IMR-90 (cell line): ENCODE measurements around the gene GLCE. TPM values are rescaled to one million over a fixed set of nuclear protein-coding genes. Genes with fewer than 3 reads are reported as not detected.

Source experiments
- ATAC-seq: fragments of 200-7000 bp; cut with Tn5 transposase; 2 replicates; pipeline ENCODE4 v1.9.1; 2020; ENCODE audit warnings: low read depth, mild to moderate bottlenecking, moderate library complexity
- BruUV-seq: library from RNA; stranded (reverse); fragments of 400-500 nt; replicated peaks from 2 replicates; lab custom pipeline; 2021; lab: Mats Ljungman, UMichigan
- CTCF ChIA-PET: fragments of 300-600 bp; formaldehyde crosslinking; extraction: SDS; loops from one replicate; lab custom pipeline; 2021; ENCODE audit warnings: antibody characterized with exemption; lab: Yijun Ruan, JAX
- POLR2A ChIA-PET: fragments of 300-600 bp; sonication (Branson Sonifier 250); formaldehyde crosslinking; loops from one replicate; lab custom pipeline; 2022; ENCODE audit warnings: antibody characterized with exemption; ENCODE audit not compliant: unreplicated experiment; lab: Charles Lee
- DNase-seq: peaks from one replicate; pipeline ENCODE4 v3.0.0; 2013
- H2AFZ ChIP-seq: replicated peaks from 2 replicates; pipeline ENCODE3; 2013; ENCODE audit warnings: low read length, mild to moderate bottlenecking; ENCODE audit not compliant: poor library complexity
- H2AK5ac ChIP-seq: 2 replicates; pipeline ENCODE4 v1.6.1; 2013; ENCODE audit warnings: low read depth, low read length, inconsistent platforms
- H2AK9ac ChIP-seq: replicated peaks from 2 replicates; pipeline ENCODE3; 2013; ENCODE audit warnings: mild to moderate bottlenecking, low read depth, low read length, moderate library complexity; ENCODE audit not compliant: poor library complexity
- H2BK120ac ChIP-seq: 2 replicates; pipeline ENCODE4 v1.6.1; 2013; ENCODE audit warnings: low read depth, low read length, inconsistent platforms
- H2BK15ac ChIP-seq: 3 replicates; pipeline ENCODE4 v1.6.1; 2013; ENCODE audit warnings: low read depth, low read length, inconsistent platforms
- H2BK20ac ChIP-seq: 2 replicates; pipeline ENCODE4 v1.6.1; 2013; ENCODE audit warnings: low read depth, mild to moderate bottlenecking, inconsistent platforms, low read length, moderate library complexity
- H2BK5ac ChIP-seq: 2 replicates; pipeline ENCODE4 v1.6.1; 2013; ENCODE audit warnings: mild to moderate bottlenecking, low read depth, low read length, inconsistent platforms; ENCODE audit not compliant: poor library complexity, severe bottlenecking
- H3K14ac ChIP-seq: replicated peaks from 2 replicates; pipeline ENCODE4 v1.6.1; 2013; ENCODE audit warnings: low read depth, low read length, inconsistent platforms
- H3K18ac ChIP-seq: 2 replicates; pipeline ENCODE4 v1.6.1; 2013; ENCODE audit warnings: low read depth, low read length, control low read depth
- H3K23ac ChIP-seq: 2 replicates; pipeline ENCODE4 v1.6.1; 2013; ENCODE audit warnings: low read depth, low read length, inconsistent platforms
- H3K27ac ChIP-seq: 2 replicates; pipeline ENCODE4 v1.5.1; 2013; ENCODE audit warnings: mild to moderate bottlenecking, control low read depth, low read length; ENCODE audit not compliant: insufficient read depth
- H3K27me3 ChIP-seq: 2 replicates; pipeline ENCODE4 v1.6.1; 2013; ENCODE audit warnings: low read length; ENCODE audit not compliant: control insufficient read depth, insufficient read depth
- H3K36me3 ChIP-seq: 2 replicates; pipeline ENCODE4 v1.6.1; 2013; ENCODE audit warnings: low read length, mixed read lengths; ENCODE audit not compliant: control insufficient read depth, insufficient read depth
- H3K4ac ChIP-seq: 2 replicates; pipeline ENCODE4 v1.6.1; 2013; ENCODE audit warnings: low read depth, low read length, inconsistent platforms
- H3K4me1 ChIP-seq: 2 replicates; pipeline ENCODE4 v1.6.1; 2013; ENCODE audit warnings: low read length, mixed read lengths; ENCODE audit not compliant: control insufficient read depth, insufficient read depth
- H3K4me2 ChIP-seq: 2 replicates; pipeline ENCODE4 v1.6.1; 2013; ENCODE audit warnings: low read depth, mild to moderate bottlenecking, control low read depth, low read length, moderate library complexity
- H3K4me3 ChIP-seq: 2 replicates; pipeline ENCODE4 v1.5.1; 2013; ENCODE audit warnings: low read depth, mild to moderate bottlenecking, control low read depth, low read length, moderate library complexity; ENCODE audit not compliant: insufficient read depth
- H3K56ac ChIP-seq: 2 replicates; pipeline ENCODE4 v1.6.1; 2013; ENCODE audit warnings: low read length, inconsistent platforms; ENCODE audit not compliant: insufficient read depth; ENCODE audit errors: extremely low read depth
- H3K79me1 ChIP-seq, 2 experiments: 2 replicates each; pipeline ENCODE4 v1.6.1; 2013; ENCODE audit warnings: low read length in 2 of 2, inconsistent platforms in 1 of 2, low read depth in 1 of 2
- H3K9ac ChIP-seq: 2 replicates; pipeline ENCODE4 v1.6.1; 2013; ENCODE audit warnings: low read depth, low read length, control low read depth
- H3K9me1 ChIP-seq: 2 replicates; pipeline ENCODE4 v1.6.1; 2013; ENCODE audit warnings: low read length, inconsistent platforms; ENCODE audit not compliant: insufficient read depth
- H3K9me3 ChIP-seq: 2 replicates; pipeline ENCODE4 v1.6.1; 2013; ENCODE audit warnings: low read length; ENCODE audit not compliant: control insufficient read depth, insufficient read depth
- H4K20me1 ChIP-seq: 2 replicates; pipeline ENCODE4 v1.6.1; 2013; ENCODE audit warnings: low read length, inconsistent platforms; ENCODE audit not compliant: insufficient read depth
- H4K5ac ChIP-seq: 2 replicates; pipeline ENCODE4 v1.6.1; 2013; ENCODE audit warnings: mild to moderate bottlenecking, low read depth, low read length, control low read depth
- H4K8ac ChIP-seq, 2 experiments: 2 replicates each; pipeline ENCODE4 v1.6.1; 2013; ENCODE audit warnings: low read depth in 2 of 2, low read length in 2 of 2, control low read depth in 1 of 2, inconsistent platforms in 1 of 2
- H4K91ac ChIP-seq: 2 replicates; pipeline ENCODE4 v1.6.1; 2013; ENCODE audit warnings: low read depth, low read length, inconsistent platforms; ENCODE audit not compliant: insufficient read depth
- CTCF ChIP-seq: conservative IDR thresholded peaks from 2 replicates; pipeline ENCODE4 v1.5.1; 2012; ENCODE audit warnings: mild to moderate bottlenecking, low read depth, low read length, improper control_type of control experiment
- NFE2L2 ChIP-seq: fragments of 150-350 bp; IDR thresholded peaks from 2 replicates; pipeline ENCODE4 v1.6.1; 2016; ENCODE audit warnings: low read depth, mild to moderate bottlenecking, low read length
- WGBS, 2 experiments: methylation state at CpG; one replicate each; pipeline versions ENCODE4 v1.1.5 to v1.1.7; 2013; ENCODE audit warnings: missing lambda C conversion rate in 2 of 2; ENCODE audit not compliant: insufficient read length in 1 of 2; ENCODE audit errors: extremely low coverage in 2 of 2; 5-methylcytosine and 5-hydroxymethylcytosine counted together
- dilution Hi-C: fragments of 300-500 bp; cut with HindIII; formaldehyde crosslinking; loops from one replicate; pipeline ENCODE4 v1.14.3; 2018; ENCODE audit warnings: low sequenced_read_pairs; ENCODE audit not compliant: unreplicated experiment
- in situ Hi-C: fragments of 300-500 bp; cut with MboI; formaldehyde crosslinking; loops from 3 replicates; pipeline ENCODE4 v1.14.3; 2019; ENCODE audit warnings: low sequenced_read_pairs, inconsistent platforms, mixed read lengths
- intact Hi-C: fragments of 100-400 bp; cut with micrococcal nuclease; formaldehyde crosslinking; loops from 2 replicates; pipeline ENCODE4 v1.10.0; 2022
- polyA plus RNA-seq, 3 experiments: library from polyadenylated mRNA; depleted of rRNA; stranded (reverse); fragments of >200 nt; gene quantifications; 2 replicates each; pipeline ENCODE4 v1.2.3, GENCODE V29; 2012; ENCODE audit warnings: low replicate concordance in 1 of 3
- total RNA-seq: library from RNA; depleted of rRNA; stranded (reverse); fragments of >200 nt; gene quantifications from 2 replicates; pipeline ENCODE4 v1.2.3, GENCODE V29; 2012

Gene GLCE
- total and polyA plus RNA-seq, 2 of the 4 experiments (the other 2 are of a cell fraction): 15.3 to 29.6 TPM

GRCh38 chr15:69303337-69304181 is 143.1 kb downstream of the GLCE start:
- ATAC-seq: no peak; the same call in 1 of the 2 replicates
- Histone ChIP-seq H2BK20ac (peak overlapping the region; percentile 93), H3K9me1 (peaks cover 18% of the 10 kb centered on the region), H4K5ac (peak overlapping the region; percentile 14; the same call in 1 of the 2 replicates), H3K9me3 (no peaks in the 10 kb centered on the region), H2BK120ac (peak overlapping the region; percentile 96), H3K18ac (peak overlapping the region; percentile 22; the same call in 1 of the 2 replicates), H3K23ac (peak overlapping the region; percentile 77; the same call in 1 of the 2 replicates), H2AFZ (peak overlapping the region; percentile 88), H3K27me3 (peaks cover 12% of the 10 kb centered on the region; the same call in 1 of the 2 replicates), H2BK5ac (peak overlapping the region; percentile 97), H3K14ac (peak overlapping the region; percentile 90), H3K4me1 (peaks cover 25% of the 10 kb centered on the region), H4K8ac (peak overlapping the region; percentile 29 to 87), H3K4me3 (no peak overlapping the region), H2AK5ac (peak overlapping the region; percentile 76), H3K36me3 (no peaks in the 10 kb centered on the region), H4K20me1 (no peaks in the 10 kb centered on the region; the same call in 1 of the 2 replicates), H3K4me2 (no peak overlapping the region), H3K79me1 (0 out of 4 replicates have a peak, but pooled peaks cover 0 to 8% of the 10 kb centered on the region in 2 experiments), H2AK9ac (peak overlapping the region; percentile 73), H3K9ac (no peak overlapping the region), H3K56ac (peak overlapping the region; percentile 58), H4K91ac (peak overlapping the region; percentile 86), H3K27ac (peak overlapping the region; percentile 59), H3K4ac (peak overlapping the region; percentile 86), H2BK15ac (peak overlapping the region; percentile 68; the same call in 2 of the 3 replicates)
- no TSS peak for BruUV-seq
- dilution Hi-C loops: no loop called here
- in situ Hi-C loops: no loop called here
- ChIA-PET CTCF (interaction anchor here (0.5 to 0.7 kb wide), 2 partner anchors 66 to 1377 kb away, joined by 3 to 4 read pairs; no protein-coding TSS in a partner anchor), POLR2A (interaction anchor here (0.6 kb wide), 2 partner anchors 90 to 111 kb away, joined by 3 to 4 read pairs; partner anchors contain the start of gene KIF23)
- TF ChIP-seq NFE2L2 (no peak), CTCF (peak; percentile 34)
- DNase-seq: peak; percentile 55
- intact Hi-C loops: loop anchor here (1.0 kb wide), 1 partner anchor 91 kb away; no protein-coding TSS in a partner anchor
- 80% methylated on average over 1 of the region's 6 CpGs; no CpG with 5 or more reads in 1 of the 2 experiments for WGBS, 2 experiments
